ENCODE measurements around the gene UBAC1. TPM values are rescaled to one million over a fixed set of nuclear protein-coding genes. Genes with fewer than 3 reads are reported as not detected.
A peak's percentile ranks its signal among the peaks of the same experiment; 100 is the strongest.
"Not testable (repeated sequence)": the region's sequence is repeated elsewhere in the genome, so short reads cannot be mapped to it uniquely, and the experiment has no call there.

Gene UBAC1
- total and polyA plus RNA-seq, 4 donors: 24.1 to 49.9 (median 37.5) TPM

- DNase-seq; intact Hi-C loops (cut with DNase I); H3K4me1 ChIP-seq (ENCODE audit: control insufficient read depth in 1 of 2, insufficient read depth in 2 of 2, low read length in 2 of 2); H3K4me3 ChIP-seq (ENCODE audit: low read length in 2 of 2); ATAC-seq (ENCODE audit: low FRiP score); H3K36me3 ChIP-seq (ENCODE audit: control insufficient read depth in 1 of 2, insufficient read depth in 2 of 2, low read length in 1 of 2); H3K9me3 ChIP-seq (ENCODE audit: control insufficient read depth, low read length); H3K27me3 ChIP-seq (ENCODE audit: control insufficient read depth in 1 of 2, insufficient read depth in 2 of 2, low read length in 1 of 2); H3K27ac ChIP-seq (ENCODE audit: low read depth in 1 of 2, low read length in 2 of 2): not testable (repeated sequence)
- 96% methylated on average over 6 of the region's 6 CpGs for WGBS, 2 donors
Observed at GRCh38 chr9:135892327-135892726, 68.8 kb downstream of the UBAC1 start.

- Histone ChIP-seq H3K4me1 (ENCODE audit: control insufficient read depth in 1 of 2, insufficient read depth in 2 of 2, low read length in 2 of 2) (no peaks in the 10 kb centered on the region), H3K9me3 (ENCODE audit: control insufficient read depth, low read length) (no peaks in the 10 kb centered on the region), H3K36me3 (ENCODE audit: control insufficient read depth in 1 of 2, insufficient read depth in 2 of 2, low read length in 1 of 2) (no peaks in the 10 kb centered on the region), H3K27ac (ENCODE audit: low read depth in 1 of 2, low read length in 2 of 2) (no peak overlapping the region), H3K4me3 (ENCODE audit: low read length in 2 of 2) (no peak overlapping the region), H3K27me3 (ENCODE audit: control insufficient read depth in 1 of 2, insufficient read depth in 2 of 2, low read length in 1 of 2) (no peaks in the 10 kb centered on the region)
- 59 to 71% methylated on average over 8 of the region's 8 CpGs for WGBS, 2 donors
- intact Hi-C loops (cut with DNase I): no loop called here
- ATAC-seq (ENCODE audit: low FRiP score) (no peak), DNase-seq (no peak)
Observed at GRCh38 chr9:135891027-135891631, 70.0 kb downstream of the UBAC1 start.

- 72 to 80% methylated on average over 18 of the region's 18 CpGs for WGBS, 2 donors
- no peak for ATAC-seq (ENCODE audit: low FRiP score)
Observed at GRCh38 chr9:135890190-135891026, 70.8 kb downstream of the UBAC1 start.

GRCh38 chr9:135889564-135890189 lies 71.5 kb downstream of the UBAC1 start:
- no peaks in the 10 kb centered on the region for H3K9me3 ChIP-seq (ENCODE audit: control insufficient read depth, low read length)
- WGBS, 2 donors: 89 to 93% methylated on average over 19 of the region's 19 CpGs
- intact Hi-C loops (cut with DNase I): no loop called here
- no peak overlapping the region for H3K27ac ChIP-seq (ENCODE audit: low read depth in 1 of 2, low read length in 2 of 2)
- peaks cover 0 to 2% of the 10 kb centered on the region in 2 donors for H3K4me1 ChIP-seq (ENCODE audit: control insufficient read depth in 1 of 2, insufficient read depth in 2 of 2, low read length in 2 of 2)
- H3K36me3 ChIP-seq (ENCODE audit: control insufficient read depth in 1 of 2, insufficient read depth in 2 of 2, low read length in 1 of 2): no peaks in the 10 kb centered on the region
- no peak overlapping the region for H3K4me3 ChIP-seq (ENCODE audit: low read length in 2 of 2)
- no peak for ATAC-seq (ENCODE audit: low FRiP score)
- no peaks in the 10 kb centered on the region for H3K27me3 ChIP-seq (ENCODE audit: control insufficient read depth in 1 of 2, insufficient read depth in 2 of 2, low read length in 1 of 2)
- no peak for DNase-seq

More at GRCh38 chr9:135890190-135891026, 70.8 kb downstream of the UBAC1 start:
- no peak overlapping the region for H3K4me3 ChIP-seq (ENCODE audit: low read length in 2 of 2)
- intact Hi-C loops (cut with DNase I): no loop called here
- no peak overlapping the region for H3K27ac ChIP-seq (ENCODE audit: low read depth in 1 of 2, low read length in 2 of 2)
- no peaks in the 10 kb centered on the region for H3K9me3 ChIP-seq (ENCODE audit: control insufficient read depth, low read length)
- H3K36me3 ChIP-seq (ENCODE audit: control insufficient read depth in 1 of 2, insufficient read depth in 2 of 2, low read length in 1 of 2): no peaks in the 10 kb centered on the region
- DNase-seq: no peak
- no peaks in the 10 kb centered on the region for H3K27me3 ChIP-seq (ENCODE audit: control insufficient read depth in 1 of 2, insufficient read depth in 2 of 2, low read length in 1 of 2)
- no peaks in the 10 kb centered on the region for H3K4me1 ChIP-seq (ENCODE audit: control insufficient read depth in 1 of 2, insufficient read depth in 2 of 2, low read length in 2 of 2)

GRCh38 chr9:135888766-135889394 lies 72.3 kb downstream of the UBAC1 start:
- H3K4me1 ChIP-seq (ENCODE audit: control insufficient read depth in 1 of 2, insufficient read depth in 2 of 2, low read length in 2 of 2): peaks cover 0 to 2% of the 10 kb centered on the region in 2 donors
- intact Hi-C loops (cut with DNase I): no loop called here
- ATAC-seq (ENCODE audit: low FRiP score): no peak

GRCh38 chr9:135888126-135888765 lies 72.9 kb downstream of the UBAC1 start:
- no peak for DNase-seq
- Histone ChIP-seq H3K27me3 (ENCODE audit: control insufficient read depth in 1 of 2, insufficient read depth in 2 of 2, low read length in 1 of 2) (no peaks in the 10 kb centered on the region), H3K4me3 (ENCODE audit: low read length in 2 of 2) (no peak overlapping the region), H3K36me3 (ENCODE audit: control insufficient read depth in 1 of 2, insufficient read depth in 2 of 2, low read length in 1 of 2) (no peaks in the 10 kb centered on the region), H3K27ac (ENCODE audit: low read depth in 1 of 2, low read length in 2 of 2) (no peak overlapping the region), H3K9me3 (ENCODE audit: control insufficient read depth, low read length) (no peaks in the 10 kb centered on the region), H3K4me1 (ENCODE audit: control insufficient read depth in 1 of 2, insufficient read depth in 2 of 2, low read length in 2 of 2) (peaks cover 0 to 2% of the 10 kb centered on the region in 2 donors)
- no peak for ATAC-seq (ENCODE audit: low FRiP score)
- intact Hi-C loops (cut with DNase I): no loop called here
- 89 to 92% methylated on average over 22 of the region's 22 CpGs for WGBS, 2 donors

More at GRCh38 chr9:135888766-135889394, 72.3 kb downstream of the UBAC1 start:
- DNase-seq: no peak
- H3K4me3 ChIP-seq (ENCODE audit: low read length in 2 of 2): no peak overlapping the region
- H3K9me3 ChIP-seq (ENCODE audit: control insufficient read depth, low read length): no peaks in the 10 kb centered on the region
- no peak overlapping the region for H3K27ac ChIP-seq (ENCODE audit: low read depth in 1 of 2, low read length in 2 of 2)
- WGBS, 2 donors: 94 to 98% methylated on average over 13 of the region's 13 CpGs
- no peaks in the 10 kb centered on the region for H3K36me3 ChIP-seq (ENCODE audit: control insufficient read depth in 1 of 2, insufficient read depth in 2 of 2, low read length in 1 of 2)
- H3K27me3 ChIP-seq (ENCODE audit: control insufficient read depth in 1 of 2, insufficient read depth in 2 of 2, low read length in 1 of 2): no peaks in the 10 kb centered on the region

- H3K36me3 ChIP-seq (ENCODE audit: control insufficient read depth in 1 of 2, insufficient read depth in 2 of 2, low read length in 1 of 2): no peaks in the 10 kb centered on the region
Observed at GRCh38 chr9:135887585-135888050, 73.6 kb downstream of the UBAC1 start.

GRCh38 chr9:135887021-135887507 lies 74.1 kb downstream of the UBAC1 start:
- peaks cover 0 to 2% of the 10 kb centered on the region in 2 donors for H3K4me1 ChIP-seq (ENCODE audit: control insufficient read depth in 1 of 2, insufficient read depth in 2 of 2, low read length in 2 of 2)
- intact Hi-C loops (cut with DNase I): no loop called here
- ATAC-seq (ENCODE audit: low FRiP score): peak; percentile 42
- no peaks in the 10 kb centered on the region for H3K9me3 ChIP-seq (ENCODE audit: control insufficient read depth, low read length)
- WGBS, 2 donors: 21 to 27% methylated on average over 18 of the region's 18 CpGs
- no peak overlapping the region for H3K4me3 ChIP-seq (ENCODE audit: low read length in 2 of 2)
- H3K27me3 ChIP-seq (ENCODE audit: control insufficient read depth in 1 of 2, insufficient read depth in 2 of 2, low read length in 1 of 2): no peaks in the 10 kb centered on the region
- H3K27ac ChIP-seq (ENCODE audit: low read depth in 1 of 2, low read length in 2 of 2): no peak overlapping the region
- DNase-seq: peak; percentile 57 to 80
- no peaks in the 10 kb centered on the region for H3K36me3 ChIP-seq (ENCODE audit: control insufficient read depth in 1 of 2, insufficient read depth in 2 of 2, low read length in 1 of 2)

More at GRCh38 chr9:135887585-135888050, 73.6 kb downstream of the UBAC1 start:
- intact Hi-C loops (cut with DNase I): no loop called here
- no peaks in the 10 kb centered on the region for H3K9me3 ChIP-seq (ENCODE audit: control insufficient read depth, low read length)
- no peak overlapping the region for H3K4me3 ChIP-seq (ENCODE audit: low read length in 2 of 2)
- H3K27me3 ChIP-seq (ENCODE audit: control insufficient read depth in 1 of 2, insufficient read depth in 2 of 2, low read length in 1 of 2): no peaks in the 10 kb centered on the region
- H3K4me1 ChIP-seq (ENCODE audit: control insufficient read depth in 1 of 2, insufficient read depth in 2 of 2, low read length in 2 of 2): peaks cover 0 to 2% of the 10 kb centered on the region in 2 donors
- DNase-seq (peak in 1 of 2 donors; percentile 65), ATAC-seq (ENCODE audit: low FRiP score) (peak; percentile 5)
- 64 to 70% methylated on average over 12 of the region's 12 CpGs for WGBS, 2 donors
- H3K27ac ChIP-seq (ENCODE audit: low read depth in 1 of 2, low read length in 2 of 2): no peak overlapping the region

All from aorta (tissue), 5 donors.